Hepatocyte (in vitro differentiated cells): Measurements from ENCODE around the gene C15orf39.
"Not testable (repeated sequence)": the region's sequence is repeated elsewhere in the genome, so short reads cannot be mapped to it uniquely, and the experiment has no call there.

ENCODE experiments used
- CTCF ChIP-seq: fragments of 200-600 bp; sonication (generic); IDR thresholded peaks from 2 replicates; pipeline ENCODE4 v1.5.1; 2016; ENCODE audit warnings: antibody characterized with exemption, mild to moderate bottlenecking; ENCODE audit not compliant: poor library complexity
- EZH2 ChIP-seq: fragments of 200-600 bp; sonication (generic); IDR thresholded peaks from 2 replicates; pipeline ENCODE4 v1.6.1; 2016; ENCODE audit warnings: antibody characterized with exemption, mild to moderate bottlenecking, borderline replicate concordance

GRCh38 chr15:75217574-75217973, 15.9 kb downstream of the C15orf39 start:
- TF ChIP-seq CTCF, EZH2: not testable (repeated sequence)
